Spleen (tissue), 7 donors: ENCODE measurements around the gene MAGI2.

Experiments
- CTCF ChIP-seq, 11 experiments: fragments of 200-600 bp in 7 of 11; fragments of 450-650 bp in 4 of 11; sonication (generic) in 4 of 11; IDR thresholded peaks in 8 of 11; conservative IDR thresholded peaks in 3 of 11; 1 replicate in 7 of 11; 2 replicates in 4 of 11; pipeline versions ENCODE4 v1.4.0 to v1.8.0; 2016 to 2021; ENCODE audit warnings: antibody characterized with exemption in 11 of 11, inconsistent platforms in 4 of 11, mild to moderate bottlenecking in 1 of 11
- POLR2A ChIP-seq, 3 donors: fragments of 450-650 bp; IDR thresholded peaks; one replicate each; pipeline ENCODE4 v1.5.1; 2017; ENCODE audit warnings: antibody characterized with exemption in 3 of 3, mild to moderate bottlenecking in 1 of 3
- POLR2AphosphoS5 ChIP-seq, 3 donors: sonication (generic); formaldehyde crosslinking; IDR thresholded peaks; one replicate each; pipeline ENCODE4 v1.5.1; 2017; ENCODE audit warnings: antibody characterized with exemption in 3 of 3
- donor health status: DM: no; HTN: no; CAD: no; lungs with moderate emphysema.
- donor health status: DM: no; HTN: no; CAD: no.
- donor health status: DM: no; HTN: no; CAD: no.

- no peak for TF ChIP-seq CTCF (IDR thresholded peaks at IDR 0.05 in 8 of 11, conservative IDR thresholded peaks at IDR 0.05 in 3 of 11)
- no peak for TF ChIP-seq POLR2AphosphoS5 (IDR thresholded peaks at IDR 0.05)
- no peak for TF ChIP-seq POLR2A (IDR thresholded peaks at IDR 0.05)
These were observed 660.8 kb downstream of the MAGI2 start for GRCh38 chr7:78792624-78793023.
